ENCODE measurements around the gene RELN. TPM values are rescaled to one million over a fixed set of nuclear protein-coding genes. Genes with fewer than 3 reads are reported as not detected.

RELN gene
- total RNA-seq, 1 experiment from 2014 or later, result 0.48 TPM

DNA sequence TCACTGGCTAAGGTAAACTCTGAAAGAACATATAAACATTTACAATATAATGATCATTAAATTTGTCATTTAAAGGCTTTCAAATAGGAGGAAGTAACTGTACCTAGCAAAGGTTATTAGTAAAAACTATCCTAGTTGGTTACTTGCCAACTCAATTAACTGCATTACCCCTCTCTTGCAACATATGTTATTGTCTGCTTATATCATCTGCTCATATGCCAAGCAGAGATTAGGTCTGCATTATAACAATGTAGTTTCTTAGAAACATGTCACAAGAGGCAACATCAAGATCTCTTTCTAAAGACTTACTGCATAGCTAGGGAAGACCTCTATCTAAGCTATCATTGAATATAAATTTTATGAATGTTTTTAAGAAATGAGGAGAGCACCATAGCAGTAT is 132.5 kb downstream of the RELN start:
- CTCF ChIA-PET, result no interaction called here
- Histone ChIP-seq H3K36me3 (ENCODE audit: low read depth) (no peaks in the 10 kb centered on the region), H4K20me1 (ENCODE audit: insufficient read depth) (no peaks in the 10 kb centered on the region), H2AFZ (no peak overlapping the region), H3K4me2 (no peak overlapping the region), H3K27me3 (ENCODE audit: insufficient read depth, low read depth) (no peaks in the 10 kb centered on the region), H3K27ac (no peak overlapping the region), H3K4me3 (no peak overlapping the region), H3F3A (ENCODE audit: insufficient read depth, low read depth) (no peaks in the 10 kb centered on the region), H3K79me2 (ENCODE audit: low read depth) (no peaks in the 10 kb centered on the region), H3K9me3 (ENCODE audit: insufficient read depth, low read depth) (no peaks in the 10 kb centered on the region), H3K9me2 (ENCODE audit: insufficient read depth) (no peaks in the 10 kb centered on the region), H3K4me1 (replicated peaks; ENCODE audit: insufficient read depth) (no peaks in the 10 kb centered on the region)
- BruUV-seq (replicated peaks), result no TSS peak
- TF ChIP-seq EZH2 (IDR thresholded peaks at IDR 0.05; ENCODE audit: low read depth), result no peak
- TF ChIP-seq, protein P1, sequence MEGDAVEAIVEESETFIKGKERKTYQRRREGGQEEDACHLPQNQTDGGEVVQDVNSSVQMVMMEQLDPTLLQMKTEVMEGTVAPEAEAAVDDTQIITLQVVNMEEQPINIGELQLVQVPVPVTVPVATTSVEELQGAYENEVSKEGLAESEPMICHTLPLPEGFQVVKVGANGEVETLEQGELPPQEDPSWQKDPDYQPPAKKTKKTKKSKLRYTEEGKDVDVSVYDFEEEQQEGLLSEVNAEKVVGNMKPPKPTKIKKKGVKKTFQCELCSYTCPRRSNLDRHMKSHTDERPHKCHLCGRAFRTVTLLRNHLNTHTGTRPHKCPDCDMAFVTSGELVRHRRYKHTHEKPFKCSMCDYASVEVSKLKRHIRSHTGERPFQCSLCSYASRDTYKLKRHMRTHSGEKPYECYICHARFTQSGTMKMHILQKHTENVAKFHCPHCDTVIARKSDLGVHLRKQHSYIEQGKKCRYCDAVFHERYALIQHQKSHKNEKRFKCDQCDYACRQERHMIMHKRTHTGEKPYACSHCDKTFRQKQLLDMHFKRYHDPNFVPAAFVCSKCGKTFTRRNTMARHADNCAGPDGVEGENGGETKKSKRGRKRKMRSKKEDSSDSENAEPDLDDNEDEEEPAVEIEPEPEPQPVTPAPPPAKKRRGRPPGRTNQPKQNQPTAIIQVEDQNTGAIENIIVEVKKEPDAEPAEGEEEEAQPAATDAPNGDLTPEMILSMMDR (conservative IDR thresholded peaks at IDR 0.05), result no peak
- intact Hi-C loops (cut with micrococcal nuclease; ENCODE audit: unreplicated experiment), result no loop called here
- POLR2A ChIA-PET (ENCODE audit: unreplicated experiment), result no interaction called here
- no peak for DNase-seq

DNA sequence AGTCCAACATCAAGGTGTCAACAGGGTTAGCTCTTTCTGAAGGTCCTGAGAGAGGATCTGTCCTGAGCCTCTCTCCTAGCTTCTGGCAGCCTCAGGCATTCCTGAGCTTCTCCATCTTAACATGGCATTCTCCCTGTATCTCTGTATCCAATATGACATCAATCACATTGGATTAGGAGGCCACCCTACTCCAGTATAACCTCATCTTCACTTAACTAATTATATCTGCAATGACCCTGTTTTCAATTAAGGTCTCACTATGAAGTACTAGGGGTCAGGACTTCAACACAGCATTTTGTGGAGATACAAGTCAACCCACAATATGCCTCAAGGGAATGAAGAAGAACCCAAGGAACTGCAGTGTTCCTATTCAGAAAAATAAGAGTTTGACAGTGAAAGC is 133.8 kb downstream of the RELN start:
- ChIA-PET CTCF (no interaction called here), POLR2A (ENCODE audit: unreplicated experiment) (no interaction called here)
- no peak overlapping the region for H3K27ac ChIP-seq
- H3K4me1 ChIP-seq (replicated peaks; ENCODE audit: insufficient read depth), result no peaks in the 10 kb centered on the region
- no TSS peak for BruUV-seq (replicated peaks)
- intact Hi-C loops (cut with micrococcal nuclease; ENCODE audit: unreplicated experiment), result no loop called here
- H3K27me3 ChIP-seq (ENCODE audit: insufficient read depth, low read depth), result no peaks in the 10 kb centered on the region
- no peak for DNase-seq
- no peaks in the 10 kb centered on the region for H3K36me3 ChIP-seq (ENCODE audit: low read depth)
- no peaks in the 10 kb centered on the region for H3K9me3 ChIP-seq (ENCODE audit: insufficient read depth, low read depth)
- no peaks in the 10 kb centered on the region for H3K9me2 ChIP-seq (ENCODE audit: insufficient read depth)
- H2AFZ ChIP-seq, result no peak overlapping the region
- no peak for TF ChIP-seq EZH2 (IDR thresholded peaks at IDR 0.05; ENCODE audit: low read depth)
- TF ChIP-seq, protein P1 (conservative IDR thresholded peaks at IDR 0.05), result no peak
- no peaks in the 10 kb centered on the region for H4K20me1 ChIP-seq (ENCODE audit: insufficient read depth)
- no peak overlapping the region for H3K4me3 ChIP-seq
- no peaks in the 10 kb centered on the region for H3K79me2 ChIP-seq (ENCODE audit: low read depth)
- H3K4me2 ChIP-seq, result no peak overlapping the region
- H3F3A ChIP-seq (ENCODE audit: insufficient read depth, low read depth), result no peaks in the 10 kb centered on the region

DNA sequence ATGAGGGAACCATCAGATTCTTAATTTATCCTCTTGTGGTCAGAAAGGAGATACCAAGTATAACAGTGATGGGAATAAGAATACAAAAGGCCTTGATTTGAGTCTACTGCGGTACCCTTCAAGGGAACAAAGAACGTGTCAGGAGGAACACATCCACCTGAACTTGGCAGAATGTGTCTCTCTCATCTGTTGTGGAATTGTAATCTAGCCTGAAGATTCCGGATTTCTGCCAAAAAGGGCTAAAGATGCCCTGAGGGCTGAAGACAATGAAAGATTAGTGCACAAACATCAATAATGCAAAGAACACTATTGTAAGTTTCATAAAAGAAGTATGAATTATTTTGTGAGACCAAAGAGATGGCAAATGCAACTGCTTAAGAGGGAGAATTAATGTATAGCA is 134.8 kb downstream of the RELN start:
- Histone ChIP-seq H3K27me3 (ENCODE audit: insufficient read depth, low read depth) (no peaks in the 10 kb centered on the region), H3K4me2 (no peak overlapping the region), H3K9me2 (ENCODE audit: insufficient read depth) (no peaks in the 10 kb centered on the region), H3K4me3 (no peak overlapping the region), H4K20me1 (ENCODE audit: insufficient read depth) (no peaks in the 10 kb centered on the region), H3K4me1 (replicated peaks; ENCODE audit: insufficient read depth) (no peaks in the 10 kb centered on the region), H2AFZ (no peak overlapping the region), H3K79me2 (ENCODE audit: low read depth) (no peaks in the 10 kb centered on the region), H3K36me3 (ENCODE audit: low read depth) (no peaks in the 10 kb centered on the region), H3K27ac (no peak overlapping the region), H3F3A (ENCODE audit: insufficient read depth, low read depth) (no peaks in the 10 kb centered on the region), H3K9me3 (ENCODE audit: insufficient read depth, low read depth) (no peaks in the 10 kb centered on the region)
- intact Hi-C loops (cut with micrococcal nuclease; ENCODE audit: unreplicated experiment), result no loop called here
- POLR2A ChIA-PET (ENCODE audit: unreplicated experiment), result no interaction called here
- TF ChIP-seq, protein P1 (conservative IDR thresholded peaks at IDR 0.05), result no peak
- no peak for TF ChIP-seq EZH2 (IDR thresholded peaks at IDR 0.05; ENCODE audit: low read depth)
- no peak for DNase-seq
- CTCF ChIA-PET, result no interaction called here
- BruUV-seq (replicated peaks), result no TSS peak
